Nephron progenitor cell (in vitro differentiated cells): ENCODE data around the gene PTPRQ.

Source experiments
- DNase-seq: peaks from one replicate; pipeline ENCODE4 v3.0.0; 2021
- H3K27ac Mint-ChIP-seq: 2 replicates; pipeline ENCODE4 v1.8.0; 2021; ENCODE audit warnings: mild to moderate bottlenecking, moderate library complexity, mixed read lengths
- H3K27me3 Mint-ChIP-seq: 2 replicates; pipeline ENCODE4 v1.8.0; 2021; ENCODE audit warnings: mild to moderate bottlenecking, low read depth, mixed read lengths; ENCODE audit not compliant: poor library complexity
- H3K36me3 Mint-ChIP-seq: 2 replicates; pipeline ENCODE4 v1.8.0; 2021; ENCODE audit warnings: low read depth, mixed read lengths
- H3K4me1 Mint-ChIP-seq: 2 replicates; pipeline ENCODE4 v1.8.0; 2021; ENCODE audit warnings: mixed read lengths
- H3K4me3 Mint-ChIP-seq: 2 replicates; pipeline ENCODE4 v1.8.0; 2021; ENCODE audit warnings: mild to moderate bottlenecking, moderate library complexity, mixed read lengths
- H3K9me3 Mint-ChIP-seq: 2 replicates; pipeline ENCODE4 v1.8.0; 2021; ENCODE audit warnings: mild to moderate bottlenecking, moderate library complexity, mixed read lengths
- CTCF ChIP-seq: fragments of 200-600 bp; sonication (generic); IDR thresholded peaks from 2 replicates; pipeline ENCODE4 v1.5.0; 2021; ENCODE audit warnings: antibody characterized with exemption

The PTPRQ gene

GRCh38 chr12:80517655-80518054 lies 73.6 kb downstream of the PTPRQ start:
- no peak overlapping the region for H3K4me3 Mint-ChIP-seq
- no peaks in the 10 kb centered on the region for H3K4me1 Mint-ChIP-seq
- H3K27me3 Mint-ChIP-seq, result no peaks in the 10 kb centered on the region
- no peak for TF ChIP-seq CTCF
- no peaks in the 10 kb centered on the region for H3K36me3 Mint-ChIP-seq
- H3K27ac Mint-ChIP-seq, result no peak overlapping the region
- no peak for DNase-seq
- peaks cover 16% of the 10 kb centered on the region for H3K9me3 Mint-ChIP-seq

- no peaks in the 10 kb centered on the region for H3K9me3 Mint-ChIP-seq
- no peaks in the 10 kb centered on the region for H3K27me3 Mint-ChIP-seq
- no peak for DNase-seq
- no peaks in the 10 kb centered on the region for H3K4me1 Mint-ChIP-seq
- no peak overlapping the region for H3K4me3 Mint-ChIP-seq
- no peaks in the 10 kb centered on the region for H3K36me3 Mint-ChIP-seq
- H3K27ac Mint-ChIP-seq, result no peak overlapping the region
- no peak for TF ChIP-seq CTCF
These were observed 87.6 kb downstream of the PTPRQ start for GRCh38 chr12:80531646-80532045.

GRCh38 chr12:80539029-80539428 lies 95.0 kb downstream of the PTPRQ start:
- H3K27ac Mint-ChIP-seq, result no peak overlapping the region
- no peaks in the 10 kb centered on the region for H3K9me3 Mint-ChIP-seq
- no peaks in the 10 kb centered on the region for H3K36me3 Mint-ChIP-seq
- no peak for TF ChIP-seq CTCF
- H3K4me1 Mint-ChIP-seq, result no peaks in the 10 kb centered on the region
- H3K4me3 Mint-ChIP-seq, result no peak overlapping the region
- no peak for DNase-seq
- no peaks in the 10 kb centered on the region for H3K27me3 Mint-ChIP-seq

GRCh38 chr12:80549298-80549697 lies 105.3 kb downstream of the PTPRQ start:
- Mint-ChIP-seq H3K36me3 (no peaks in the 10 kb centered on the region), H3K27ac (no peak overlapping the region), H3K4me3 (no peak overlapping the region), H3K4me1 (no peaks in the 10 kb centered on the region), H3K27me3 (no peaks in the 10 kb centered on the region), H3K9me3 (no peaks in the 10 kb centered on the region)
- no peak for DNase-seq
- no peak for TF ChIP-seq CTCF

- no peaks in the 10 kb centered on the region for H3K9me3 Mint-ChIP-seq
- no peaks in the 10 kb centered on the region for H3K27me3 Mint-ChIP-seq
- no peak overlapping the region for H3K4me3 Mint-ChIP-seq
- no peak overlapping the region for H3K27ac Mint-ChIP-seq
- no peaks in the 10 kb centered on the region for H3K36me3 Mint-ChIP-seq
- DNase-seq, result no peak
- no peak for TF ChIP-seq CTCF
- H3K4me1 Mint-ChIP-seq, result no peaks in the 10 kb centered on the region
These were observed 107.9 kb downstream of the PTPRQ start for GRCh38 chr12:80551897-80552296.

- Mint-ChIP-seq H3K36me3 (no peaks in the 10 kb centered on the region), H3K27ac (no peak overlapping the region), H3K9me3 (no peaks in the 10 kb centered on the region), H3K4me1 (no peaks in the 10 kb centered on the region), H3K27me3 (no peaks in the 10 kb centered on the region), H3K4me3 (no peak overlapping the region)
- DNase-seq, result no peak
- no peak for TF ChIP-seq CTCF
These were observed 109.3 kb downstream of the PTPRQ start for GRCh38 chr12:80553316-80553715.
